Inflammatory macrophage treated with lipopolysaccharide for 4 hours (primary cell): ENCODE results near the gene PLEKHG3.
"Not testable (repeated sequence)": the region's sequence is repeated elsewhere in the genome, so short reads cannot be mapped to it uniquely, and the experiment has no call there.

Experiments
- DNase-seq: peaks from one replicate; pipeline ENCODE4 v3.0.0-alpha.2; 2020

PLEKHG3 gene

GRCh38 chr14:64688811-64689281 lies 15.4 kb upstream of the PLEKHG3 start:
- DNase-seq: no peak

- no peak for DNase-seq
Observed at GRCh38 chr14:64689289-64689688, 14.9 kb upstream of the PLEKHG3 start.

- not testable (repeated sequence) for DNase-seq
Observed at GRCh38 chr14:64690607-64691006, 13.6 kb upstream of the PLEKHG3 start.

- DNase-seq: peak; percentile 92
Observed at GRCh38 chr14:64691376-64691775, 12.8 kb upstream of the PLEKHG3 start.

- DNase-seq: peak; percentile 61
Observed at GRCh38 chr14:64692189-64692985, 11.8 kb upstream of the PLEKHG3 start.

GRCh38 chr14:64692986-64693809 lies 11.0 kb upstream of the PLEKHG3 start:
- DNase-seq: peak; percentile 88

- DNase-seq: no peak
Observed at GRCh38 chr14:64693810-64694165, 10.4 kb upstream of the PLEKHG3 start.

- DNase-seq: no peak
Observed at GRCh38 chr14:64695071-64695470, 9.2 kb upstream of the PLEKHG3 start.

- no peak for DNase-seq
Observed at GRCh38 chr14:64696355-64696857, 7.8 kb upstream of the PLEKHG3 start.

GRCh38 chr14:64698903-64699302 lies 5.3 kb upstream of the PLEKHG3 start:
- peak; percentile 91 for DNase-seq

- no peak for DNase-seq
Observed at GRCh38 chr14:64700290-64700689, 3.9 kb upstream of the PLEKHG3 start.

- no peak for DNase-seq
Observed at GRCh38 chr14:64700894-64701293, 3.3 kb upstream of the PLEKHG3 start.

- no peak for DNase-seq
Observed at GRCh38 chr14:64701660-64702059, 2.6 kb upstream of the PLEKHG3 start.

GRCh38 chr14:64702493-64703394 lies 1.5 kb upstream of the PLEKHG3 start:
- no peak for DNase-seq

GRCh38 chr14:64703395-64704142 lies 655 bp upstream of the PLEKHG3 start:
- peak; percentile 62 for DNase-seq

GRCh38 chr14:64704743-64705380 lies 638 bp downstream of the PLEKHG3 start:
- no peak for DNase-seq

GRCh38 chr14:64705381-64706118 lies 1.3 kb downstream of the PLEKHG3 start:
- no peak for DNase-seq

- DNase-seq: no peak
Observed at GRCh38 chr14:64706119-64706592, 1.9 kb downstream of the PLEKHG3 start.

GRCh38 chr14:64706593-64707193 lies 2.5 kb downstream of the PLEKHG3 start:
- no peak for DNase-seq

GRCh38 chr14:64707661-64708060 lies 3.4 kb downstream of the PLEKHG3 start:
- DNase-seq: peak; percentile 60
